HG03442 (cell line): ENCODE measurements around the gene WWOX.
"Not testable (repeated sequence)": the region's sequence is repeated elsewhere in the genome, so short reads cannot be mapped to it uniquely, and the experiment has no call there.

Experiments
- ATAC-seq: cut with Tn5 transposase; IDR thresholded peaks from one replicate; pipeline ENCODE4 v1.9.1; 2021; ENCODE audit warnings: mild to moderate bottlenecking, moderate library complexity; ENCODE audit not compliant: unreplicated experiment

WWOX gene

DNA sequence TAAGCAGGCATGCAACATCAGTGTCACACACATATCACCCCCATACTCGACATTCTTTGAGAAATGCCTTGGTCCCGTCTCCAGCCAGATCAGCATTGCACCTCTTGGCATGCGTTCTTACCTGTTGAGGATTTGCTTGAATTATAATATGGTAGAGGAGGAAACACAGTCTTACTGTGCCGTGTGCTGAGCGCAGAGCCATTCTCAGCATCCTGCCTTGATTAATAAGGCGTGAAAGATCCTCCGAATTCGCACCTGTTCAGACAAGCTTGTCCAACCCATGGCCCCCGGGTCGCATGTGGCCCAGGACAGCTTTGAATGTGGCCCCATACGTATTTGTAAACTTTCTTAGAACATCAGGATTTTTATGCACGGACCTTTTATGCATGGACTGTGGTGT is 408.1 kb downstream of the WWOX start:
- no peak for ATAC-seq

DNA sequence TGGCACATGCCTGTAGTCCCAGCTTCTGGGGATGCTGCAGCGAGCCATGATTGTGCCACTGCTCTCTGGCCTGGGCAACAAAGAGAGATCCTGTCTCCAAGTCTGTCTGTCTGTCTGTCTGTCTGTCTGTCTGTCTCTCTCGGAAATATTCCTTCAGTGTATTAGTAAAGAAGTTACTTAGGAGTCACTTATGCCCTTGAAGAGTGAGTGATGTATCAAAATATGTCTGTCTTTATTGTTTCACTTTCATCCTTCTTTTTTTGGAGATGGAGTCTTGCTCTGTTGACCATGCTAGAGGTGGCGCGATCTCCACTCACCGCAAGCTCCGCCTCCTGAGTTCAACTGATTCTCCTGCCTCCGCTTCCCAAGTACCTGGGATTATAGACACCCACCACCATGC is 410.5 kb downstream of the WWOX start:
- no peak for ATAC-seq

DNA sequence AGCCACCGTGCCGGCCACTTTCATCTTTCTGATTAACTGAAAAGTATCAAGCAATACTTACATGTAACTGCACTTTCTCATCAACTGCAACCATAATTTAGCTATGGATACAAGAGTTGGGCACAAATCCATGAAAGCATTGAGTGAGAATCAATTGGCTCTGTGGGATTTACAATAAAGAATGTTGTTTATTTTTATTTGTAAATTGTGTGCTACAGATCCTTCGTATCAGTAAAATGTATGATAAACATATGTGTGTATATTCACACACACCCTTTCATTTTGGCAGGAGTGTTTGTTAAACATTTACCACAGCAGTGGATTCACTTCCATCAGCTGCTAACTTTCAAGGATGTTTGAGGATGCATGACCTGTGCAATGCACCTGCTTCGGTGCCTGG is 411.0 kb downstream of the WWOX start:
- ATAC-seq: no peak

DNA sequence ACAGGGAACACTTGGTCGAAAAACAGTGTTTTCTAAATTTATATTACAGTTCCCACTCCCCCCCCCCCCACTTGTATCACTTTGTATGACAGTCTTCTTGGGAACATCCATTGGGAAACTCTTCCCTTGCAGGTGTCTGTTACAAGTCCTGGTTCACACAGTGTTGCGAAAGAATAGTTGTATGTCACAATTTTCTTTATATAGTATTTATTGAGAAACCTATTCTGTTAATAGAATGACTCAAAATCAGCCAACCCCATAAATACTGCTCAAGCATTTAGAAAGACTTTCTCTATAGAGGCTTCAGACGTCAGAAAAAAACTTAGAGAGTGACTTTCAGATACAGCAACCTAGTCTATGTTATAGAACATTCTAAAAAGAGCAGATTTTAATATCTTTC is 414.4 kb downstream of the WWOX start:
- no peak for ATAC-seq

- ATAC-seq: not testable (repeated sequence)
These were observed 415.4 kb downstream of the WWOX start for GRCh38 chr16:78514888-78515287.

- no peak for ATAC-seq
These were observed 416.0 kb downstream of the WWOX start for GRCh38 chr16:78515421-78515820.

GRCh38 chr16:78516006-78516736 is 416.7 kb downstream of the WWOX start:
- ATAC-seq: no peak

- ATAC-seq: no peak
These were observed 420.4 kb downstream of the WWOX start for GRCh38 chr16:78519896-78520295.

DNA sequence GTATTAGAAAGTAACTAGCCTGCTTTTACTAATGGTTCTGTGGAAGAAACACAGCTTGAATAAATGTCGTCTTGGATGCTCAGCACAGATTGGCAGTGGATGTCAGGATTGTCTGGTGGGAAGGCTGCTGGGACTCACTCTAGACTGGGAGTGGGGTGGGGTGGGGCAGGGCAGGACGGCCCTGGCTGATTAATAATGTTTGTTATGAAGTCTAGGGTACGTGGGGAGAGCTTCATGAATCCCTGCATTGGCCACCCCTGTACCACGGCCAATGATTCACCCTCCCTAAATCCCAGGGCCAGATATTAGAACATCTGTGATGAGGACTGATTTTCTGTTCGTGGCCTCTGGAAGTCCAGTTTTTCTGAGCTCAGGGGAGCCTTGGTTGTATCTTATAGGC is 421.0 kb downstream of the WWOX start:
- no peak for ATAC-seq

DNA sequence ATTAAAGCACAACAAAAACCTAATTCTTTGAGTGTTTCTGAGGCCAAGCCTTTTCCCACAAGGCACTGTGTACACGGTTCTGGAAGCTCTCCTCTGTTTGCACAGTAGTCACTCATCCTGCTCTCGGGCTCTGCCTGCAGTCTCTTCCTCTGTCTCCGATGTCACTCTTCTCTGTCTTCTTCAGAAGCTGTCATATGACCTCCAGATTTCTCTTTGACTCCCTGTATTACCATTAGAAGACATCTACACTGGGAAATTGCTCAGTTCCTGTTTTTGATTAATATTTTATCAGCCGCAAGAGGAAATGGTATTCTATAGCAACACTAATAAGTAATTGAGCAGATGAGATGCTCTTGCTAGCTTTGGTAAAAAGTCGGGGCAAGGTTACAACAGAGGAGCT is 422.9 kb downstream of the WWOX start:
- ATAC-seq: no peak

DNA sequence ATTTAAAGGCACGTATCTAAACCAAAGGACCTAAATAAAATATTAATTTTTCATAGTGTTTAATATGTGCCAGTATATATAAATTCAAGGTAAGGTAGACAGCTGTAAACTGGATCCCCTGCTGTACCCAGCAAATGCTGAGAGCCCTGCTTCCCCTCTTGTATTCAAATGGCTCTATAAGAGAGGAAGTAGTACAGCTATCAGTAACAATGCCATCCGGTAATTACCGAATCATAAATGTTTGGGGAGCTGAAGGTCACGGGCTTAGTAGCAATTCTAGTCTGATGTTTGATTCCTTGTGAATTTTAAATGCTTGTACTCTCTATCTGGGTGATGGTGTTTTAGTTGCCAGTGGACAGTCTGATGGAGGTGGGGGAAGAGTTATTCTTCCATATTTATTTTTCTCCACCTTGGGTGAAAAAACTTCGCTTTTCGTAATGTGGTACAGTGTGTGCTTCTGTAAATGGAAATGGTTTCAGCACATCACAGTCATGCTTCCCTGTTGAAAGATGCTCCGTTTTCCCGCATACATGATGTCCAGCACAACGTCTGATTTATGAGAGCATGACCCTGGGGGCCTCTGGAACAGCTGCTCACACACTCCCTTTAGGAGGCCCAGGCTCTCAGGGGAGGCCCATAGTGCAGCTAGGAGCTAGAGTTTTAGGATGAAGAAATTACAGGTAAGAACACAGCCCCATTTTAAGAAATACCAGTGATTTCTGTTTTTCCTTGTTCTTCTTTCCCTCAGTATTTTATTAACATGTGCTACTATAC is 423.9 kb downstream of the WWOX start:
- no peak for ATAC-seq

DNA sequence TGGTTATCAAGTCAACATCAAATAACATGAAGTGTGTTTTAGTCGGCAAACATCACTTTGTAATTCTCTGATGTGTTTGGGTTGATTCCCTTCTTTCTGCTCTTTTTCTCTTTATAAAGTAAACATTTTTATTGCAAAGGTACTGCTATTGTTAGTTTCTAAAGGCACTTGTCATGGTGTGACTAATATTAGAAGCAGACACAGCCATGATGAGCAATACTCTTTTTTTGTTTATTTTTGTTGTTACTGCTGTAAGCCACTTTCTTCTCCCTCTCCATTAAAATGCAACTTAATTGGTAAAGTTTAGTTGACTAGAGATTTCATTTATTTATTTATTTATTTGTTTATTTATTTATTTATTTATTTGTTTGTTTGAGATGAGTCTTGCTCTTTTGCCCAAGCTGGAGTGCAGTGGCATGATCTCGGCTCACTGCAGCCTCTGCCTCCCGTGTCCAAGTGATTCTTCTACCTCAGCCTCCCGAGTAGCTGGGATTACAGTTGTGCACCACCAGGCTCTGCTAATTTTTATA is 424.7 kb downstream of the WWOX start:
- ATAC-seq: no peak

DNA sequence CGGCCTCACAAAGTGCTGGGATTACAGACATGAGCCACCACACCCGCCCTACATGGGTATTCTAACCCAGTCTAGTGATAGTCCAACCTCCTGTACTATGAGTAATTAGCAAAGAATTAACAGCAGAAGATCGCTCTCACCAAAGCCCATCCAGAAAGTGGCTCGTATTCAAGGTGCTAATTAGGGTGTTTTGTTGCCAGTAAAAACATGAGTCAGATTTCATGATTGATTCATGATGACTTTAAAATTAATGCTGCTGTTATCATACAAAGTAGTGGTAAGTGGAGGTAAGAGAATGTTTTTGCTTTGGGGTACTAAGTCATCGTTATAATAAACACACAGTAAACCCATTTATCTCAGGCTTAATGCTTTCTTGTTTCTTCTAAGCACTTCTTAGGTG is 428.8 kb downstream of the WWOX start:
- no peak for ATAC-seq

GRCh38 chr16:78529881-78530280 is 430.4 kb downstream of the WWOX start:
- ATAC-seq: no peak

DNA sequence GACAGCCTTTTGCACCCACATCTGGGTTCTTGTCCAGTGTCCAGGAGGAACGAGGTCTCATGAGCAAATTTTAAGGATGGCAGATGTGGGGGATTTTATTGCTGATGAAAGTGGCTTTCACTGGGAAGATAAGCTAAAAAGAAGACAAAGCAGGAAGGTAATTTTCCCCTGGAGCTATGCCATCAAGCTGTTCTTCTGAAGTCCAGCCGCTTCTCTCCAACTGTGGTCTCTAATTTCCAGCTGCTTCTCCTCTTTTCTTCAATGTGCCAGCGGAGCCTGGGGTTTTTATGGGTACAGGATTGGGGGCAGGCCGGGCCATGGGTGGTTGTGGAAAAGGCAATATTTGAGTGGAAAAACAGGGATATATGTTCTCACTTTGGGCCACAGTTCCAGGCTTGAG is 430.8 kb downstream of the WWOX start:
- no peak for ATAC-seq

DNA sequence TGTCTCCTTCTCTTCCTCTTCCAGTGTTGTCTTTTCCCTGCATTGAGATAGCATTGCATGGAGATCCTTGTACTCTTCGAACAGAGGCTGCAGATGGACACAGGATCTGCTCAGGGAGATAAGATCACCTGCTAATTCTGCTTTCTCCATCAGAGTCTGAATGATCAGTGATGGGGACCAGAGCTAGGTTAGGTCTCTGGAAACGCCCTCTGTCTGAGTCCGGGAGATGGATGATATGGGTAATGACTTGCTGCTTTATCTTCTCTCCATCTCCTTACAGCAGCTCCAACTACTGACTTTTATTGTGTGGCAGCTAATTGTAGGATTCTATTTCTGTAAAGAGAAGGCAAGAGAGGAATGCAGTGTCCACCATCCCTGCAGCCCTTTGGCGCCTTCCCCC is 435.6 kb downstream of the WWOX start:
- no peak for ATAC-seq

GRCh38 chr16:78537511-78537910 is 438.1 kb downstream of the WWOX start:
- ATAC-seq: no peak

DNA sequence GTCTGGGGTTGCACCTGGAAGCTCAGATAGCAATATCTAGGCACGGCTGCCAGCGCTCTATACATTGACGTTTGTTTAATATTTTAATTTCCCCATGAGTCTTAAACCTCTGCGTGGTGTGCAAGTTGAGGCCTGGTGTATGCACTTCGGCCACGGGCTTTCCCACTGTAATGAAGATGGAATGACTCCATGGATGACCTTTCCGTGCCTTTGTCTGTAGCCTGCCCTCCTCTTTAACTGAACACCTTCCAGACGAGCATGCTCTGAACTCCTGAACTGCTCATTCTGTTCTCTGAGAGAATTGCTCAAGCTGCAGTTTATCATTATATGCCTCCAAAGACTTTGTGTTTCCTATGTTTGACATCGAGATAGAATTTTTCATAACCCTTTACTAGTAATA is 438.8 kb downstream of the WWOX start:
- no peak for ATAC-seq

GRCh38 chr16:78538919-78539318 is 439.5 kb downstream of the WWOX start:
- ATAC-seq: no peak

GRCh38 chr16:78542419-78542818 is 443.0 kb downstream of the WWOX start:
- ATAC-seq: no peak

GRCh38 chr16:78543023-78543422 is 443.6 kb downstream of the WWOX start:
- no peak for ATAC-seq

- ATAC-seq: no peak
These were observed 449.9 kb downstream of the WWOX start for GRCh38 chr16:78549366-78549765.
